ENCODE data around the gene KLF16.

KLF16 gene

GRCh38 chr19:1805401-1806183, 57.8 kb downstream of the KLF16 start:
- no peak for DNase-seq

GRCh38 chr19:1804858-1805257, 58.5 kb downstream of the KLF16 start:
- DNase-seq: no peak

All from eye (tissue), 1 donor.